ENCODE measurements around the gene SDF2L1. TPM values are rescaled to one million over a fixed set of nuclear protein-coding genes. Genes with fewer than 3 reads are reported as not detected.

Gene SDF2L1
- total and polyA plus RNA-seq, 9 of the 15 experiments (the other 6 are each of a cell fraction or from before 2014, with no cell fraction given) = 15.1 to 989 (median 124) TPM

- H3K36me3 ChIP-seq (ENCODE audit: control insufficient read depth, insufficient read depth, low read length) = peaks cover 75% of the 10 kb centered on the region
- peaks cover 0 to 2% of the 10 kb centered on the region in 2 experiments; a peak in 1 of 5 replicates for H3K27me3 ChIP-seq (ENCODE audit: control insufficient read depth in 2 of 2, insufficient read depth in 2 of 2, low read length in 2 of 2)
- ATAC-seq = peak; percentile 0; the same call in 2 of the 3 replicates
- no peak for FAIRE-seq
- no peak overlapping the region; the same call in 2 of the 3 replicates for H3K27ac ChIP-seq (ENCODE audit: extremely low read depth, low read depth, low read length)
- intact Hi-C loops (cut with micrococcal nuclease) = loop anchor here (2.0 kb wide), 1 partner anchor 17 kb away; no protein-coding TSS in a partner anchor
- POLR2A ChIA-PET = interaction anchor here (0.6 to 76.8 kb wide), 6 partner anchors 3 to 960 kb away, joined by 3 to 4622 read pairs (median 8); partner anchors contain the start of genes CCDC116, SDF2L1 and YDJC
- no peaks in the 10 kb centered on the region for H3K9me3 ChIP-seq (replicated peaks; ENCODE audit: control insufficient read depth, insufficient read depth, low read depth, low read length)
- peak in 1 of 4 experiments; percentile 47 for DNase-seq (ENCODE audit: extremely low read depth in 1 of 4, low spot score in 3 of 4)
- H3K9me1 ChIP-seq (ENCODE audit: control insufficient read depth, insufficient read depth, low read length) = peaks cover 24% of the 10 kb centered on the region
- WGBS (ENCODE audit: insufficient coverage, low coverage, missing lambda C conversion rate) = 84% methylated on average over 7 of the region's 7 CpGs
- H4K20me1 ChIP-seq (replicated peaks; ENCODE audit: control insufficient read depth, insufficient read depth, low read length) = peaks cover 51% of the 10 kb centered on the region
- H2AFZ ChIP-seq (ENCODE audit: low read depth, low read length) = no peak overlapping the region
- H3K79me2 ChIP-seq (ENCODE audit: control insufficient read depth, insufficient read depth, low read length) = peaks cover 92% of the 10 kb centered on the region
- peak overlapping the region in 1 of 2 experiments; percentile 3; a peak in 2 of 4 replicates for H3K9ac ChIP-seq (ENCODE audit: insufficient read depth in 1 of 2, low read depth in 2 of 2, low read length in 2 of 2)
- peaks cover 26 to 29% of the 10 kb centered on the region in 2 experiments for H3K4me1 ChIP-seq (replicated peaks in 1 of 2; ENCODE audit: control insufficient read depth in 2 of 2, insufficient read depth in 2 of 2, low read length in 2 of 2)
- in situ Hi-C loops (cut with MboI) = no loop called here
- BruUV-seq (replicated peaks) = no TSS peak
- no peak overlapping the region for H3K4me3 ChIP-seq
- CTCF ChIA-PET (ENCODE audit: low intra/inter-chr PET ratio) = interaction anchor here (0.5 to 0.8 kb wide), 2 partner anchors 15 to 1186 kb away, joined by 3 read pairs; no protein-coding TSS in a partner anchor
- no peak overlapping the region for H3K4me2 ChIP-seq (ENCODE audit: insufficient read depth, low read length)
- TF ChIP-seq, protein P1, sequence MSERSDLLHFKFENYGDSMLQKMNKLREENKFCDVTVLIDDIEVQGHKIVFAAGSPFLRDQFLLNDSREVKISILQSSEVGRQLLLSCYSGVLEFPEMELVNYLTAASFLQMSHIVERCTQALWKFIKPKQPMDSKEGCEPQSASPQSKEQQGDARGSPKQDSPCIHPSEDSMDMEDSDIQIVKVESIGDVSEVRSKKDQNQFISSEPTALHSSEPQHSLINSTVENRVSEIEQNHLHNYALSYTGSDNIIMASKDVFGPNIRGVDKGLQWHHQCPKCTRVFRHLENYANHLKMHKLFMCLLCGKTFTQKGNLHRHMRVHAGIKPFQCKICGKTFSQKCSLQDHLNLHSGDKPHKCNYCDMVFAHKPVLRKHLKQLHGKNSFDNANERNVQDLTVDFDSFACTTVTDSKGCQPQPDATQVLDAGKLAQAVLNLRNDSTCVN (CRISPR knock-in tag; IDR thresholded peaks at IDR 0.05) = 0 out of 2 replicates have a peak, but pooled peaks have one; percentile 68
- 0 out of 3 replicates have a peak, but pooled peaks of 1 of the 2 experiments have one; percentile 7 for TF ChIP-seq CBX3 (IDR thresholded peaks at IDR 0.05; ENCODE audit: borderline replicate concordance in 1 of 2, low read length in 2 of 2)
- TF ChIP-seq, protein P2, sequence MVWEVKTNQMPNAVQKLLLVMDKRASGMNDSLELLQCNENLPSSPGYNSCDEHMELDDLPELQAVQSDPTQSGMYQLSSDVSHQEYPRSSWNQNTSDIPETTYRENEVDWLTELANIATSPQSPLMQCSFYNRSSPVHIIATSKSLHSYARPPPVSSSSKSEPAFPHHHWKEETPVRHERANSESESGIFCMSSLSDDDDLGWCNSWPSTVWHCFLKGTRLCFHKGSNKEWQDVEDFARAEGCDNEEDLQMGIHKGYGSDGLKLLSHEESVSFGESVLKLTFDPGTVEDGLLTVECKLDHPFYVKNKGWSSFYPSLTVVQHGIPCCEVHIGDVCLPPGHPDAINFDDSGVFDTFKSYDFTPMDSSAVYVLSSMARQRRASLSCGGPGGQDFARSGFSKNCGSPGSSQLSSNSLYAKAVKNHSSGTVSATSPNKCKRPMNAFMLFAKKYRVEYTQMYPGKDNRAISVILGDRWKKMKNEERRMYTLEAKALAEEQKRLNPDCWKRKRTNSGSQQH (CRISPR knock-in tag; IDR thresholded peaks at IDR 0.05) = peak; percentile 80; the same call in 1 of the 2 replicates
- no peak; the same call in 1 of the 2 replicates for TF ChIP-seq STAG1 (CRISPR knock-in tag; IDR thresholded peaks at IDR 0.05; ENCODE audit: borderline replicate concordance)
- peak; percentile 48 for TF ChIP-seq RBM22 (IDR thresholded peaks at IDR 0.05; ENCODE audit: low read depth, low read length, poor library complexity, severe bottlenecking)
- no peak for TF ChIP-seq FUS (optimal IDR thresholded peaks at IDR 0.05; ENCODE audit: low read depth, low read length)
- 0 out of 4 replicates have a peak, but pooled peaks of 1 of the 2 experiments have one; percentile 50 for TF ChIP-seq SRF (CRISPR knock-in tag; IDR thresholded peaks at IDR 0.05)
- TF ChIP-seq ZKSCAN3 (CRISPR knock-in tag; IDR thresholded peaks at IDR 0.05) = peak; percentile 62; the same call in 1 of the 2 replicates
- TF ChIP-seq MTA1 (IDR thresholded peaks at IDR 0.05; ENCODE audit: borderline replicate concordance) = no peak
- 0 out of 2 replicates have a peak, but pooled peaks have one; percentile 46 for TF ChIP-seq ZNF41 (CRISPR knock-in tag; conservative IDR thresholded peaks at IDR 0.05)
- peak; percentile 21 for TF ChIP-seq SP2 (IDR thresholded peaks at IDR 0.05; ENCODE audit: extremely low read depth, low read depth, low read length, poor library complexity, severe bottlenecking)
- no peak for TF ChIP-seq SLC30A9 (CRISPR knock-in tag; IDR thresholded peaks at IDR 0.05)
- 0 out of 2 replicates have a peak, but pooled peaks have one; percentile 49 for TF ChIP-seq ZNF143 (CRISPR knock-in tag; IDR thresholded peaks at IDR 0.05)
- no peak; the same call in 1 of the 2 replicates for TF ChIP-seq CEBPG (CRISPR knock-in tag; IDR thresholded peaks at IDR 0.05)
- no peak for TF ChIP-seq CEBPG (tag; conservative IDR thresholded peaks at IDR 0.05 in 1 of 2, IDR thresholded peaks at IDR 0.05 in 1 of 2)
- TF ChIP-seq, protein P3, sequence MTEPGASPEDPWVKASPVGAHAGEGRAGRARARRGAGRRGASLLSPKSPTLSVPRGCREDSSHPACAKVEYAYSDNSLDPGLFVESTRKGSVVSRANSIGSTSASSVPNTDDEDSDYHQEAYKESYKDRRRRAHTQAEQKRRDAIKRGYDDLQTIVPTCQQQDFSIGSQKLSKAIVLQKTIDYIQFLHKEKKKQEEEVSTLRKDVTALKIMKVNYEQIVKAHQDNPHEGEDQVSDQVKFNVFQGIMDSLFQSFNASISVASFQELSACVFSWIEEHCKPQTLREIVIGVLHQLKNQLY (CRISPR knock-in tag; conservative IDR thresholded peaks at IDR 0.05) = 0 out of 4 replicates have a peak, but pooled peaks of 1 of the 2 experiments have one; percentile 50
Observed at GRCh38 chr22:21605887-21606564, 36.1 kb upstream of the SDF2L1 start.
